ENCODE results near the gene CDRT15.

GRCh38 chr17:14201021-14201987 is 35.4 kb downstream of the CDRT15 start:
- TF ChIP-seq POLR2A (IDR thresholded peaks at IDR 0.05): no peak
- TF ChIP-seq, protein P1, sequence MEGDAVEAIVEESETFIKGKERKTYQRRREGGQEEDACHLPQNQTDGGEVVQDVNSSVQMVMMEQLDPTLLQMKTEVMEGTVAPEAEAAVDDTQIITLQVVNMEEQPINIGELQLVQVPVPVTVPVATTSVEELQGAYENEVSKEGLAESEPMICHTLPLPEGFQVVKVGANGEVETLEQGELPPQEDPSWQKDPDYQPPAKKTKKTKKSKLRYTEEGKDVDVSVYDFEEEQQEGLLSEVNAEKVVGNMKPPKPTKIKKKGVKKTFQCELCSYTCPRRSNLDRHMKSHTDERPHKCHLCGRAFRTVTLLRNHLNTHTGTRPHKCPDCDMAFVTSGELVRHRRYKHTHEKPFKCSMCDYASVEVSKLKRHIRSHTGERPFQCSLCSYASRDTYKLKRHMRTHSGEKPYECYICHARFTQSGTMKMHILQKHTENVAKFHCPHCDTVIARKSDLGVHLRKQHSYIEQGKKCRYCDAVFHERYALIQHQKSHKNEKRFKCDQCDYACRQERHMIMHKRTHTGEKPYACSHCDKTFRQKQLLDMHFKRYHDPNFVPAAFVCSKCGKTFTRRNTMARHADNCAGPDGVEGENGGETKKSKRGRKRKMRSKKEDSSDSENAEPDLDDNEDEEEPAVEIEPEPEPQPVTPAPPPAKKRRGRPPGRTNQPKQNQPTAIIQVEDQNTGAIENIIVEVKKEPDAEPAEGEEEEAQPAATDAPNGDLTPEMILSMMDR (IDR thresholded peaks at IDR 0.05): no peak

Data from heart left ventricle (tissue), 13 donors.